Stimulated activated CD4-positive, alpha-beta T cell treated with anti-CD3 and anti-CD28 coated beads, Interleukin-15, amount 100 ng/mL, for 1 hour (primary cell): ENCODE results near the gene CDH22.

ENCODE experiments used
- DNase-seq, 2 donors: peaks; one replicate each; pipeline ENCODE4 v3.0.0-alpha.2; 2020; ENCODE audit warnings: low read depth in 1 of 2, low spot score in 1 of 2

CDH22 gene

GRCh38 chr20:46268662-46269061, 39.6 kb downstream of the CDH22 start:
- no peak for DNase-seq

GRCh38 chr20:46268131-46268614, 40.1 kb downstream of the CDH22 start:
- no peak for DNase-seq

- DNase-seq = no peak
Measured at GRCh38 chr20:46267108-46268105, 40.9 kb downstream of the CDH22 start.

GRCh38 chr20:46265539-46265938, 42.8 kb downstream of the CDH22 start:
- no peak for DNase-seq

DNA sequence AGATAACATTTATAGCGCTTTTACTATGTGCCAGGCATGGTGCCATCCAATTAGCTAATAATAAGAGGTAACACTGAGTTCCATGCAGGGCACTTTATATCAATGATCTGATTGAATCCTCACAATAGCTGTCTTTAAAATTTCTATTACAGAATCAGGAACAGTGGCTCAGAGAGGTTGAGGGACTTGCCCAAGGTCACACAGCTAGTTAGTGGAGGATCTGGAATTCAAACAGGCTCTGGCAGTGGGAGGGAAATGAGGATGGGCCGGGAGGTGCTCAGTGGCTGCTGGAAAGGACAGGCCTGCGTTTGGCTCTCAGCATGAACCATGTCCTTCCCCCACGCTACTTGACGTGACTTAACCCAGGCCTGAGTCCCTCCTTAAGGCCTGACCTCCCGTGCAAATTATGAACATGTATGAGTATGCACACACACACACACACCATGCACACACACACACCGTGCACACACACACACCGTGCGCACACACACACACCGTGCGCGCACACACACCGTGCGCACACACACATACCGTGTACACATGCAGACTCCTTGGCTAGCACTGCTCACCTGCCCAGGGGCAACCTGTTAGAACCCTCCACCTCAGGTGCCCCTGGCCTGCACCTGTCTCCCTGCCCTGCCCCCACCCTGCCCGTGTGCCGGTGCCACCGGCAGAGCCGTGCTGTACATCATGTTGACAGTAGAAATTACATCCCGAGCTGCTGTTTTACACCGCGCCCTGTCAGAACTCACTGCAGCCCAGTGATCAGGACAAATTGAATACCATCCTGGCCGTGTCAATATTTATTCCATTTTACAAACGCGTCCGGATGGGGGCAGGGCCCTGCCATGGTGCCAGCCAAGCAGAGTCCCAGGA, 43.7 kb downstream of the CDH22 start:
- no peak for DNase-seq

DNA sequence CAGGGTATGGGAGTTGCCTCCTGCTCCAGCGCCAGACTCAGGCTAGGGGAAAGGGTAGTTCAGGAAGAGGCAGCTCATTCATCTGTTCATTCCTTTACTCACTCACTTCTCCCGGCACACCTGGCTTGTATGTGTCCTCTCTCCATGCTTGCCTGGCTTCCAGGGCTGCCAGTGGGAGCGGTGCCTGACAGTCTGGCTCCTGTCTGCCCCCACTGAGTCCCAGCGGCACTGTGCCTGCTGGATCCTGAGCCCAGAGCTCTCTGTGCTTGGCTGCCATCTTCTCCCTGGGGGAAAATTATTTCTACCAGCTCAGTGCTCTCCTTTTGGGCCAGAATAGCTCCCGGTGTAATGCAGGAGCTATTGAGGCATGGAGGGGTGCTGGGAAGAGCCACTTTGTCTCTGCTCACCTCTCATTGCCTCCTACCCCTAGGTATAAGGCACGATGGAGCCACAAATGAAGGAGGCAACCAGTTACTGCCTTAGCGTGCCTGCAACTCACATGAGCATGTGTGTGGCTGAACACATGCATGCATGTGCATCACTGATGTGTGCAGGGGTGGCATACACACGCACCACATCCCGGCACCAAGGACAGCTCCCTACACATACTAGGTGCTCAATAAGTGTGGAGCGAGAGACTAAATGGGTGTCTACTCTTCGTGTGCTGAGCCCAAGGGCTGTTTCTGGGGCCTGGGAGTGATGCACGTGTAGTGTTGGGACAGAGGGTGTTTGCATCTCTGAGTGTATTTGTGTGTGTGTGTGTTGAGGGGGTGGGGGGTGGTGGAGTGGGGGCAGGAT, 46.6 kb downstream of the CDH22 start:
- no peak for DNase-seq

- no peak for DNase-seq
Measured at GRCh38 chr20:46260936-46261454, 47.3 kb downstream of the CDH22 start.

- DNase-seq = no peak
Measured at GRCh38 chr20:46260480-46260879, 47.8 kb downstream of the CDH22 start.

- DNase-seq = no peak
Measured at GRCh38 chr20:46259260-46259859, 48.9 kb downstream of the CDH22 start.

DNA sequence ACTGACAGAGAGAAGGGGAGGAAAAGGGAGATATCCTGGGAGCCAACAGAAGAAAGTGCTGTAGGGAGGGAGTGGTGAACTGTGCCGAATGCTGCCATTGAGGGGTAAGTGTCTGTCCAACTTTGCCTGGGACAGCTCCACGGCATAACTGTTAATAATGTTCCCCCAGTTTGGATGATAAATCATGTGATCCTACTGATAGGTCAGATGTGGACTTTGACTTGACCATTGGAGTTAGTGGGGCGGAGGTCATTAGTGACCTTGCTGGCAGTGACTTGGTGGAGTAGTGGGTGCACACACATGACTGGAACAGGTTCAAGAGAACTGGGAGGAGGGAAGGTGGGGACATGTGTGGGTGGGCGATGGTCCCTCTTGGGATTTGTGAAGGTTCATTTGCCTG, 50.4 kb downstream of the CDH22 start:
- no peak for DNase-seq

DNA sequence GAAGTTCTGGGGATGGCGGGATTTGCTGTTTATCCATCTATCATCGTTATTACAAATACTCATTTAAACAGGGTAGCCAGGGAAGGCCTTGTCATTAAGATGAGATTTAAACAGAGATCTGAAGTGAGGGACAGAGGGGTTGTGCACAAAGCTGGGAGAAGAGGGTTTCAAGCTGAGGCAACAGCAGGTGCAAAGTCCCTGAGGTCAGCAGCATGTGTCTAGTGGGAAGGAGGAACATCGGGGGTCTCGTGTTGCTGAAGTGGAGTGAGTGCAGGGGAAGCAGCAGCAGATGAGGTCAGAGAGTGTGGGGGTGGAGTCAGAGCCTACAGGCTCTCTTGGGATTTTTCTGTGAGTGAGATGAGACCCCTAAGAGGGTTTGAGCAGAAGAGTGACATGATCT, 52.0 kb downstream of the CDH22 start:
- DNase-seq = no peak

GRCh38 chr20:46255440-46256104, 52.7 kb downstream of the CDH22 start:
- DNase-seq = no peak

- DNase-seq = no peak
Measured at GRCh38 chr20:46253391-46253790, 54.9 kb downstream of the CDH22 start.

DNA sequence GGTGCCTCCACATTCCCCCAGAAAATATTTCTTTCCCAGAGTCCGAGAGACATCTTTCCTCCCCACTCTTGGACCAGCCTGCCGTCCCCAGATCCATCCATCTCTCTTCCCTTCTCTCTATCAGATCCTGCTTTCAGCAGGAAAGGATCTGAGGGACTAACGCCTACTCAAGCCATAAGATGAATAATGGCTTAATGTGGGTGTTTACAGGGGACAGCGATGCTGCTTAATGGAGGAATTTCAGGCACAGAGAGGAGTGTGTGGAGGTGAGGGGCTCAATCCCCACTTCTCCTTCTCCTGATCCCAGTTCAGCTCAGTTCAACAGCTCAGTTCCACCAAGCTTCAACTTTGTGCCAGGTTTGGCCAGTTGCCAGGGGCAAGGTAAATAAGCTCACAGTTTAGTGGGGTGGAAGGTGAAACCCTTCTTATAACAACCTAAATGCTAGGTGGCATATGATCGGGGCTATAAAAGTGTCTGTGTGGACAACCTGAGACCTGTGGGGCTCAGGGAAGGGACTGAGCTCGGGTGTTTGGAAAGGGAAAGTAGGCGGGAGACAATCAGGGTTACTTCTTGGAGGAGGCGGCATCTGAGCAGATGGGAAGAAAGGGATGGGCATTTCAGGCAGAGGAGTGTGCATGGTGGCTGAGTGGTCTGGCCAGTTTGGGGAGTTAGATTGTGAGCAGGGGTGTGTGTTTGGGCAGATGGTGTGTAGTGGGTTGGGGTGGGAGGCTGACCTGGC, 55.8 kb downstream of the CDH22 start:
- no peak for DNase-seq

DNA sequence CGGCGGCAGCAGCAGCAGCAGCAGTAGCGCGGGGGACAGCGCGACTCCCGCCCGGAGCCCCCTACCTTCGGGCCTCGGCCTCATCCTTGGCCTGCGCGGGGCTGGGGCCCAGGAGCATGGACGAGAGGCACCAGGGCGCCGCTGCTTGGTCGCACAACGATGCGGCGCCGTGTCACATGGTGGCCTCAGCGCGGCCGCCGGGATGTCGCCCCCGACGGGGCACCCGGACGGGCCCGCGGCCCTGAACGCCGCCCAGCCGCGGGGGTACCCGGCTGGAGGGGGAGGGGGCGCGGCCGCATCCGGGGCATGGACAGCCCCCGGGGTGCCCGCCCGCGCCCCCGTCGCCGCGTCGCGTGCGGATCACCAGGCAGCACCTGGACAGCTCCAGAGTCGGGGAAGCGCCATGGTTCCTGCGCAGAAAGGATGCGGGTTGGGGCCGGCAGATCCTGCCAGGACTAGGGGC, 57.1 kb downstream of the CDH22 start:
- no peak for DNase-seq

- no peak for DNase-seq
Measured at GRCh38 chr20:46250772-46251171, 57.5 kb downstream of the CDH22 start.

GRCh38 chr20:46249671-46250070, 58.6 kb downstream of the CDH22 start:
- no peak for DNase-seq

GRCh38 chr20:46246559-46246958, 61.7 kb downstream of the CDH22 start:
- DNase-seq = no peak
